CD4-positive, alpha-beta memory T cell (primary cell): Measurements from ENCODE around the gene PTF1A. TPM values are rescaled to one million over a fixed set of nuclear protein-coding genes. Genes with fewer than 3 reads are reported as not detected.

Experiments used
- CTCF ChIA-PET: fragments of 350-600 bp; sonication (Branson Sonifier 250); formaldehyde crosslinking; loops from one replicate; lab custom pipeline; 2021; ENCODE audit warnings: inconsistent platforms; ENCODE audit not compliant: partially characterized antibody; lab: Charles Lee
- POLR2A ChIA-PET: fragments of 350-600 bp; sonication (Branson Sonifier 250); formaldehyde crosslinking; loops from one replicate; lab custom pipeline; 2021; ENCODE audit not compliant: partially characterized antibody; lab: Charles Lee
- DNase-seq, 5 donors: peaks; one replicate each; pipeline versions ENCODE4 v3.0.0 to v3.0.0-alpha.2; 2020 to 2022; ENCODE audit warnings: mixed read lengths in 1 of 5
- H3K27ac ChIP-seq: one replicate; pipeline ENCODE4 v1.7.0; 2013; ENCODE audit warnings: low read depth, low read length
- H3K27me3 ChIP-seq: 2 replicates; pipeline ENCODE4 v1.7.0; 2013; ENCODE audit warnings: mild to moderate bottlenecking, low read length, moderate library complexity; ENCODE audit not compliant: insufficient read depth
- H3K36me3 ChIP-seq: 2 replicates; pipeline ENCODE4 v1.7.0; 2013; ENCODE audit warnings: mild to moderate bottlenecking, low read length, moderate library complexity; ENCODE audit not compliant: insufficient read depth
- H3K4me1 ChIP-seq: 2 replicates; pipeline ENCODE4 v1.7.0; 2013; ENCODE audit warnings: mild to moderate bottlenecking, low read length, moderate library complexity; ENCODE audit not compliant: insufficient read depth
- H3K4me3 ChIP-seq, 2 donors: one replicate each; pipeline ENCODE4 v1.7.0; 2013; ENCODE audit warnings: low read length in 2 of 2, mild to moderate bottlenecking in 1 of 2
- H3K9me3 ChIP-seq, 2 donors: one replicate each; pipeline ENCODE4 v1.7.0; 2013; ENCODE audit warnings: low read length in 2 of 2, control low read depth in 1 of 2; ENCODE audit not compliant: control insufficient read depth in 1 of 2
- H3K27ac Mint-ChIP-seq, 7 donors: one replicate each; pipeline ENCODE4 v1.8.0; 2020 to 2021; ENCODE audit warnings: mixed read lengths in 7 of 7, mild to moderate bottlenecking in 6 of 7, inconsistent platforms in 3 of 7, moderate library complexity in 3 of 7
- H3K27me3 Mint-ChIP-seq, 2 donors: one replicate each; pipeline ENCODE4 v1.8.0; 2020 to 2021; ENCODE audit warnings: mixed read lengths in 2 of 2
- H3K36me3 Mint-ChIP-seq, 2 donors: one replicate each; pipeline ENCODE4 v1.8.0; 2020 to 2021; ENCODE audit warnings: mixed read lengths in 2 of 2, inconsistent platforms in 1 of 2, mild to moderate bottlenecking in 1 of 2
- H3K4me1 Mint-ChIP-seq, 4 donors: one replicate each; pipeline ENCODE4 v1.8.0; 2020 to 2021; ENCODE audit warnings: mixed read lengths in 4 of 4, mild to moderate bottlenecking in 1 of 4
- H3K4me3 Mint-ChIP-seq, 8 donors: one replicate each; pipeline ENCODE4 v1.8.0; 2020 to 2021; ENCODE audit warnings: mixed read lengths in 8 of 8, mild to moderate bottlenecking in 7 of 8, moderate library complexity in 6 of 8, inconsistent platforms in 3 of 8
- H3K9me3 Mint-ChIP-seq, 8 donors: one replicate each; pipeline ENCODE4 v1.8.0; 2020 to 2021; ENCODE audit warnings: mixed read lengths in 8 of 8, mild to moderate bottlenecking in 5 of 8, inconsistent platforms in 3 of 8, moderate library complexity in 1 of 8
- intact Hi-C: fragments of 100-400 bp; cut with micrococcal nuclease; formaldehyde crosslinking; loops from one replicate; pipeline ENCODE4 v1.15.1; 2023
- polyA plus RNA-seq, 2 donors: library from polyadenylated mRNA; unstranded; fragments of 300-500 nt; fragmentation: Illumina TruSeq; gene quantifications; one replicate each; pipeline ENCODE4 v1.2.3, GENCODE V29; 2021
- total RNA-seq, 2 experiments: library from RNA; stranded (reverse); gene quantifications; one replicate each; pipeline ENCODE4 v1.2.3, GENCODE V29; 2021

The PTF1A gene, protein sequence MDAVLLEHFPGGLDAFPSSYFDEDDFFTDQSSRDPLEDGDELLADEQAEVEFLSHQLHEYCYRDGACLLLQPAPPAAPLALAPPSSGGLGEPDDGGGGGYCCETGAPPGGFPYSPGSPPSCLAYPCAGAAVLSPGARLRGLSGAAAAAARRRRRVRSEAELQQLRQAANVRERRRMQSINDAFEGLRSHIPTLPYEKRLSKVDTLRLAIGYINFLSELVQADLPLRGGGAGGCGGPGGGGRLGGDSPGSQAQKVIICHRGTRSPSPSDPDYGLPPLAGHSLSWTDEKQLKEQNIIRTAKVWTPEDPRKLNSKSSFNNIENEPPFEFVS
- not detected for total RNA-seq
- polyA plus RNA-seq, result not detected

DNA sequence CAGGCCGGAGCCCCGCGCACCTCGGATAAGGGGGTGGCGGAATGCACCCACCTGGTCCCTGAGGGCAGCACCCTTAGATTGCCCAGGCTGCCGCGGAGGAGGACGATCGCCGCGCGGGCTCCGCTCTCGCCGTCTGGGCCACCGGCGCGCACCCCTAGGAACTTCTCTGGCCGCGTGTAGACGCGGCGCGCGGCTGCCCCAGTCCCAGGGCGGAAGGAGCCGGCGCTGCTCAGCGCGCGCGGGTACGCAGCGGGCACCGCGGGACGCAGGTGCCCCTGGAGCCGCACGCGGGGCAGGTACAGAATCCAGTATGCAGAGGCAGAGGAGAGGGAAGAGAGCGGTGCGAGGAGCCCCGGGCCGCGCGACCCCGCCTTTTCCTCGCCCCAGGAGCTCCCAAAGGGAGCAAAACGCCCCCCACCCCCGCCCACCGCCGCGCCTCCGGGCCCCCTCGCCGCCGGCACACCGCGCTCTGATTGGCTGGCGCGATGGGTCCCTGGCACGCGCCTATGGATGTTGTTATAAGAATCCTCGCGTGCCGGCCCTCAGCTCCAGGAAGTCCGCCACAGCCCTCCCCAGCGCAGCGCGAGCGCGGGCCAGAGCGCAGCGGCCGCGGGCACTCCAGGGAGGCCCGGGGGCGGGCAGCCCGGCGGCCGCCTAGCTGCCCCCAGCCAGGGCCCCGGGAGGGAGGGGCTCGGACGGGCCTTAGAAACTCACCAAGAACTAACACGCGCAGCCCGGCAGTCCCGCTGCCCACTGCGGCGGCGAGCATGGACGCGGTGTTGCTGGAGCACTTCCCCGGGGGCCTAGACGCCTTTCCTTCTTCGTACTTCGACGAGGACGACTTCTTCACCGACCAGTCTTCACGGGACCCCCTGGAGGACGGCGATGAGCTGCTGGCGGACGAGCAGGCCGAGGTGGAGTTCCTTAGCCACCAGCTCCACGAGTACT lies at the start of gene PTF1A:
PTF1A (plus strand) TSS at position 549 of the 948 bp plus-strand sequence; CDS start at position 768, 219 bp downstream.
- H3K4me1 ChIP-seq, result no peaks in the 10 kb centered on the region
- DNase-seq, result no peak
- H3K36me3 Mint-ChIP-seq, result no peaks in the 10 kb centered on the region
- H3K4me3 Mint-ChIP-seq, result peak within 1 kb of the TSS in 1 of 8 donors; percentile 26
- no peak within 1 kb of the TSS for H3K27ac Mint-ChIP-seq
- ChIA-PET POLR2A (no interaction called here), CTCF (no interaction called here)
- no peaks in the 10 kb centered on the region for H3K9me3 ChIP-seq
- H3K27me3 Mint-ChIP-seq, result peaks cover 52 to 53% of the 10 kb centered on the region in 2 donors
- peaks cover 0 to 4% (median 0%) of the 10 kb centered on the region in 8 donors for H3K9me3 Mint-ChIP-seq
- H3K4me1 Mint-ChIP-seq, result peaks cover 0 to 4% (median 3%) of the 10 kb centered on the region in 4 donors
- H3K4me3 ChIP-seq, result no peak within 1 kb of the TSS
- H3K27me3 ChIP-seq, result peaks cover 8% of the 10 kb centered on the region
- no peaks in the 10 kb centered on the region for H3K36me3 ChIP-seq
- intact Hi-C loops, result no loop called here
- no peak within 1 kb of the TSS for H3K27ac ChIP-seq

DNA sequence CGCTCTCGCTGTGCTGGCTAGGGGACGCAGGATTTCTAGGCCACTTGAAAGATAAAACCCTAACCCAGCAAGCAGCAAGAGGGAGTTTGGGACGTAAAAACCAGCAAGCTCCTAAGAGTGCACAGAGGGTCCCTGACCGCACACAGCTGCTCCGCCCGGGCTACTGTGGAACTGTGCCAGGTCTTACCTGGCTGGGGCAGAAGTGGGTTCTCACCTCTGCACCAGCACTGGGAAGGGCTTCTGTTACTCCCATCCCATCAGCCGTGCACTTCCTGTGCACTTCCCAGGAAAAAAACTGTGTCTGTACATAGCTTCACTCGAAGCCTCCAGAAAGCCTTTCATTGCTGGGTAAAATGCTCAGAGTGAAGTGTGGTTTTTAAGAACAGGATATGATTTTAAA lies 45.9 kb upstream of the PTF1A start:
- H3K36me3 Mint-ChIP-seq, result no peaks in the 10 kb centered on the region
- Histone ChIP-seq H3K27me3 (peaks cover 4% of the 10 kb centered on the region), H3K27ac (no peak overlapping the region), H3K4me3 (no peak overlapping the region), H3K36me3 (no peaks in the 10 kb centered on the region), H3K4me1 (no peaks in the 10 kb centered on the region), H3K9me3 (no peaks in the 10 kb centered on the region)
- H3K27me3 Mint-ChIP-seq, result peaks cover 6 to 20% of the 10 kb centered on the region in 2 donors
- peaks cover 0 to 1% (median 0%) of the 10 kb centered on the region in 8 donors for H3K9me3 Mint-ChIP-seq
- ChIA-PET CTCF (interaction anchor here (1.7 to 1.9 kb wide), 2 partner anchors 9 to 11 kb away, joined by 5 to 6 read pairs; no protein-coding TSS in a partner anchor), POLR2A (no interaction called here)
- DNase-seq, result no peak
- intact Hi-C loops, result no loop called here
- no peak overlapping the region for H3K4me3 Mint-ChIP-seq
- no peak overlapping the region for H3K27ac Mint-ChIP-seq
- no peaks in the 10 kb centered on the region for H3K4me1 Mint-ChIP-seq

DNA sequence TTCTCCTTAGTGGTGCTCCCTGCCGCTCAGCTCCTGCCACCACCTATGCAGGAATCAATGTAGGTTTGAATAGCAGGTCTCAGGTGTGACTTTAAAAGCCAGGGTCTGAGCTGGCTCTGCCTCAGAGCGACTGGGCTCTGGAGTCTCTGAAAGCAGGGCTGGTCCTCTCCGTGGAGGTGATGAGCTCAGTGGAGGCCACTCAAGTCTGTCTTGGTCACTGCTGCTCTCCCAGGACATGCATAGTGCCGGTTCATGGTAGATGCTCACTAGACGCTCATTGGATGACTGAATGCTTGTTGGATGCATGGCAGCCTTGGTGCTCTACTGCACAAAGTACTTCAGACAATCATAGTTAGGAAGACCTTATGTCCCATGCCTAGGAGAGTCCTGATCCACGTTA lies 45.1 kb upstream of the PTF1A start:
- no peaks in the 10 kb centered on the region for H3K36me3 ChIP-seq
- peaks cover 4% of the 10 kb centered on the region for H3K27me3 ChIP-seq
- Mint-ChIP-seq H3K9me3 (no peaks in the 10 kb centered on the region), H3K36me3 (no peaks in the 10 kb centered on the region), H3K4me3 (no peak overlapping the region), H3K4me1 (no peaks in the 10 kb centered on the region), H3K27me3 (peaks cover 6 to 22% of the 10 kb centered on the region in 2 donors), H3K27ac (no peak overlapping the region)
- DNase-seq, result no peak
- intact Hi-C loops, result no loop called here
- no peaks in the 10 kb centered on the region for H3K4me1 ChIP-seq
- H3K4me3 ChIP-seq, result no peak overlapping the region
- ChIA-PET CTCF (interaction anchor here (1.3 to 1.9 kb wide), 3 partner anchors 9 to 13 kb away, joined by 3 to 6 read pairs (median 5); no protein-coding TSS in a partner anchor), POLR2A (no interaction called here)
- H3K27ac ChIP-seq, result no peak overlapping the region
- H3K9me3 ChIP-seq, result no peaks in the 10 kb centered on the region

DNA sequence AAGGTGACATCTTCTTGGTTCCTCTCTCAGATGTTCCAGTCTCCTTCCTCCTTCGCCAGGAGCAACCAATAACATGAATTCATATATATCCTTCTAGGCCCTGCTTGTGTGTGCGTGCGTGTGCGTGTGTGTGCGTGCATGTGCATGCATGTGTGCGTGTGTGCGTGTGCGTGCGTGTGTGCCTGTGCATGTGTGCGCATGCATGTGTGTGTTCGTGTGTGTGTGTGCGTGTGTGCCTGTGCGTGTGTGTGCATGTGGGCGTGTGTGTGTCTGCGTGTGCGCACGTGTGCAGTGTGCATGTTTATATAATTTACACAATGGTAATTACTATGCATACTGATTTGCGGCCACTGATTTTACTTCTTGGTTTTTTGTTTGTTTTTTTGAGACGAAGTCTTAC lies 43.9 kb upstream of the PTF1A start:
- peaks cover 4% of the 10 kb centered on the region for H3K27me3 ChIP-seq
- H3K4me3 ChIP-seq, result no peak overlapping the region
- no peak for DNase-seq
- POLR2A ChIA-PET, result no interaction called here
- no peak overlapping the region for H3K27ac ChIP-seq
- intact Hi-C loops, result no loop called here
- no peaks in the 10 kb centered on the region for H3K36me3 ChIP-seq
- H3K9me3 Mint-ChIP-seq, result no peaks in the 10 kb centered on the region
- CTCF ChIA-PET, result interaction anchor here (0.9 kb wide), 1 partner anchor 10 kb away, joined by 3 read pairs; no protein-coding TSS in a partner anchor
- H3K27me3 Mint-ChIP-seq, result peaks cover 6 to 19% of the 10 kb centered on the region in 2 donors
- H3K4me1 Mint-ChIP-seq, result no peaks in the 10 kb centered on the region
- H3K4me1 ChIP-seq, result no peaks in the 10 kb centered on the region
- H3K27ac Mint-ChIP-seq, result no peak overlapping the region
- H3K4me3 Mint-ChIP-seq, result no peak overlapping the region
- no peaks in the 10 kb centered on the region for H3K36me3 Mint-ChIP-seq
- H3K9me3 ChIP-seq, result no peaks in the 10 kb centered on the region

DNA sequence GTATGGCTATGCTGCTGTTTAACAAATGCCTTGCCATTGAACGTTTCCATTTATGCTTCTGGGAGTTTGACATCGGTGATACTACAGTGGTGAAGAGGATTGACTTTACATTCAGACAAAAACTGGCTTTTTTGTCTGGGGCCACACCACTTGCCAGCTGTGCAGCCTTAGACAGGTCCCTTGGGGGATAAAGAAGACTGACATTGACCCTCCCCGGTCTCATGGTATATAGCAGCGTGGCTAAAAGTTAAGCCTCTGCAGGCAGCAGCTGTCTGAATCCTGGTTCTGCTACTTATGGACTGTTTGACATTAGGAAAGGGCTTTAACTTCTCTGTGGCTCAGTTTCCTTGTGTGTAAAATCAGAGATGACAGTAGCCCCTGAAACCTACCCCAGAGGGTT lies 42.0 kb upstream of the PTF1A start:
- Mint-ChIP-seq H3K4me3 (no peak overlapping the region), H3K27ac (no peak overlapping the region), H3K4me1 (no peaks in the 10 kb centered on the region), H3K36me3 (no peaks in the 10 kb centered on the region), H3K27me3 (peaks cover 6 to 19% of the 10 kb centered on the region in 2 donors), H3K9me3 (no peaks in the 10 kb centered on the region)
- no peaks in the 10 kb centered on the region for H3K9me3 ChIP-seq
- CTCF ChIA-PET, result no interaction called here
- no peak for DNase-seq
- peaks cover 4% of the 10 kb centered on the region for H3K27me3 ChIP-seq
- no peaks in the 10 kb centered on the region for H3K4me1 ChIP-seq
- intact Hi-C loops, result no loop called here
- H3K36me3 ChIP-seq, result no peaks in the 10 kb centered on the region
- no peak overlapping the region for H3K4me3 ChIP-seq
- POLR2A ChIA-PET, result no interaction called here
- no peak overlapping the region for H3K27ac ChIP-seq

DNA sequence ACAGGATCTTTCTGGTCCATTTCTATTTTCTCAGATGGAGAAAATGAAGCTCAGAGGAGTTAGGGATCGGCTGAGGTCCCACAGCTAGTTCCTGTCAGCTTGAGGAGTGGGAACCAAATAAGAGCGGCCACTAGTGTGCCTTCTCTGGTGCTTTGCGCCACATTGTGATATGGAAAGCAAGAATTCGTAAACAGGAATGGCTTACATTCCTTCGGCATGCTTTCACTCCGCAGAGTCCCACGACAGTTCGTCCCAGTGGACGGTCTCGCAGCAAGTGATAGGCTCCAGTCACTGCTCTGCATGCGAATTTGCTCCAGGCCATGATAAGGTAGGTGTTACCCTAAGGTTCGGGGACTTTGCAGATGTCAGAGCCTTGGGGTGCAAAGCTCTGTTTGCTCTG lies 41.5 kb upstream of the PTF1A start:
- no peaks in the 10 kb centered on the region for H3K4me1 Mint-ChIP-seq
- no peak overlapping the region for H3K27ac ChIP-seq
- intact Hi-C loops, result no loop called here
- H3K9me3 Mint-ChIP-seq, result no peaks in the 10 kb centered on the region
- no peak for DNase-seq
- no peak overlapping the region for H3K27ac Mint-ChIP-seq
- H3K36me3 ChIP-seq, result no peaks in the 10 kb centered on the region
- no peaks in the 10 kb centered on the region for H3K36me3 Mint-ChIP-seq
- no peak overlapping the region for H3K4me3 Mint-ChIP-seq
- POLR2A ChIA-PET, result interaction anchor here (0.6 kb wide), 1 partner anchor 1324 kb away, joined by 3 read pairs; no protein-coding TSS in a partner anchor
- CTCF ChIA-PET, result no interaction called here
- no peaks in the 10 kb centered on the region for H3K9me3 ChIP-seq
- H3K27me3 ChIP-seq, result peaks cover 4% of the 10 kb centered on the region
- H3K27me3 Mint-ChIP-seq, result peaks cover 6 to 19% of the 10 kb centered on the region in 2 donors
- H3K4me3 ChIP-seq, result no peak overlapping the region
- no peaks in the 10 kb centered on the region for H3K4me1 ChIP-seq

DNA sequence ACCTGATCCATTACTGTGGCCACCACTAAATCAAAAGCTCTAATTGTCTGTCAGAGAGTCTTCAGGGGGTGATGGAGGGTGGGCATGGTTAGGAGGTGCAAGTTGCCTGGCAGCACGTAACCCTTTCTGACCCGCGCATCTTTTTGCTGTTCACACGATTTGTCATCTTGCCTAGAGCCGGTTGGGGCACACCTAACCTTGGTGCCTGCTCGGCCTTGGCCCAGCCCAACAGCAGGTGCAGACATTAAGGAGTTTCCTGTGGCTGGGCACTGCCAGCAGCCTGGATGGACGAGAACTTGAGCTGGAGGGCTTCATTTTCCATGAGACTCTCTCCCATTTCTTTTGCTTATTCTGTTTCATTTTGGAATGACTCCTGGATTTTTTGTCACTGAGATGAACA lies 41.0 kb upstream of the PTF1A start:
- peaks cover 6 to 23% of the 10 kb centered on the region in 2 donors for H3K27me3 Mint-ChIP-seq
- ChIA-PET POLR2A (interaction anchor here (0.6 kb wide), 1 partner anchor 1325 kb away, joined by 3 read pairs; no protein-coding TSS in a partner anchor), CTCF (no interaction called here)
- no peaks in the 10 kb centered on the region for H3K4me1 ChIP-seq
- no peaks in the 10 kb centered on the region for H3K9me3 Mint-ChIP-seq
- H3K27ac Mint-ChIP-seq, result no peak overlapping the region
- no peaks in the 10 kb centered on the region for H3K36me3 ChIP-seq
- H3K27ac ChIP-seq, result no peak overlapping the region
- H3K27me3 ChIP-seq, result peaks cover 4% of the 10 kb centered on the region
- H3K9me3 ChIP-seq, result no peaks in the 10 kb centered on the region
- intact Hi-C loops, result no loop called here
- H3K4me3 ChIP-seq, result no peak overlapping the region
- no peak for DNase-seq
- H3K4me1 Mint-ChIP-seq, result no peaks in the 10 kb centered on the region
- H3K4me3 Mint-ChIP-seq, result no peak overlapping the region
- H3K36me3 Mint-ChIP-seq, result no peaks in the 10 kb centered on the region
